Astrocyte (in vitro differentiated cells and primary cell): ENCODE data around the gene IFNLR1.

Experiments used
- EZH2 ChIP-seq: IDR thresholded peaks from 2 replicates; pipeline ENCODE4 v1.6.1; 2012; ENCODE audit warnings: mild to moderate bottlenecking, low read length, inconsistent platforms; ENCODE audit not compliant: insufficient read depth
- TF ChIP-seq, protein P1 (sequence below): IDR thresholded peaks from 2 replicates; pipeline ENCODE4 v1.5.1; 2011; ENCODE audit warnings: low read depth, mild to moderate bottlenecking, inconsistent platforms, low read length, moderate library complexity; ENCODE audit not compliant: insufficient read depth

DNA sequence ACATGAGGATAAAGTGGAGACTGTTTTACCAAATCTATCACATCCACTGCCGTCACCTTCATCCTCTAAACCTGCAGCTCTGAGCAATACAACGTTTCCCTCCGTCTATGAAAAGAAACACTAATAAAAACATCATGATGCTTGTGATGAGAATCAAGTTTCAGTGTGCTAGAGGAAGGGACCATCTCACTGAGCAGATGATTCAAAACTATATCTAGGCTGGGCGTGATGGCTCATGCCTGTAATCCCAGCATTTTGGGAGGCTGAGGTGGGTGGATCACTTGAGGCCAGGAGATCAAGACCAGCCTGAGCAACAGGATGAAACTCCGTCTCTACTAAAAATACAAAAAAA is 60.4 kb downstream of the IFNLR1 start:
- TF ChIP-seq, protein P1, sequence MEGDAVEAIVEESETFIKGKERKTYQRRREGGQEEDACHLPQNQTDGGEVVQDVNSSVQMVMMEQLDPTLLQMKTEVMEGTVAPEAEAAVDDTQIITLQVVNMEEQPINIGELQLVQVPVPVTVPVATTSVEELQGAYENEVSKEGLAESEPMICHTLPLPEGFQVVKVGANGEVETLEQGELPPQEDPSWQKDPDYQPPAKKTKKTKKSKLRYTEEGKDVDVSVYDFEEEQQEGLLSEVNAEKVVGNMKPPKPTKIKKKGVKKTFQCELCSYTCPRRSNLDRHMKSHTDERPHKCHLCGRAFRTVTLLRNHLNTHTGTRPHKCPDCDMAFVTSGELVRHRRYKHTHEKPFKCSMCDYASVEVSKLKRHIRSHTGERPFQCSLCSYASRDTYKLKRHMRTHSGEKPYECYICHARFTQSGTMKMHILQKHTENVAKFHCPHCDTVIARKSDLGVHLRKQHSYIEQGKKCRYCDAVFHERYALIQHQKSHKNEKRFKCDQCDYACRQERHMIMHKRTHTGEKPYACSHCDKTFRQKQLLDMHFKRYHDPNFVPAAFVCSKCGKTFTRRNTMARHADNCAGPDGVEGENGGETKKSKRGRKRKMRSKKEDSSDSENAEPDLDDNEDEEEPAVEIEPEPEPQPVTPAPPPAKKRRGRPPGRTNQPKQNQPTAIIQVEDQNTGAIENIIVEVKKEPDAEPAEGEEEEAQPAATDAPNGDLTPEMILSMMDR: no peak
- no peak for TF ChIP-seq EZH2
